C4-2B (cell line): ENCODE results near the gene HCN1.

Experiments
- H3K27ac ChIP-seq: fragments of 450-650 bp; 2 replicates; pipeline ENCODE4 v1.5.1; 2017
- CTCF ChIP-seq: fragments of 450-650 bp; conservative IDR thresholded peaks from 2 replicates; pipeline ENCODE4 v1.5.1; 2017; ENCODE audit warnings: mild to moderate bottlenecking
- ZFX ChIP-seq: fragments of 450-650 bp; IDR thresholded peaks from 2 replicates; pipeline ENCODE4 v1.6.1; 2017

The HCN1 gene

GRCh38 chr5:45437752-45438151 lies 258.4 kb downstream of the HCN1 start:
- H3K27ac ChIP-seq, result no peak overlapping the region
- TF ChIP-seq CTCF, result no peak
- TF ChIP-seq ZFX, result no peak

- H3K27ac ChIP-seq, result no peak overlapping the region
- TF ChIP-seq ZFX (no peak), CTCF (no peak)
These were observed 278.7 kb downstream of the HCN1 start for GRCh38 chr5:45417285-45417998.

- no peak overlapping the region for H3K27ac ChIP-seq
- TF ChIP-seq ZFX (no peak), CTCF (no peak)
These were observed 281.3 kb downstream of the HCN1 start for GRCh38 chr5:45414620-45415573.

GRCh38 chr5:45411971-45412612 lies 284.1 kb downstream of the HCN1 start:
- no peak for TF ChIP-seq CTCF
- TF ChIP-seq ZFX, result no peak
- H3K27ac ChIP-seq, result no peak overlapping the region

- no peak for TF ChIP-seq CTCF
- TF ChIP-seq ZFX, result no peak
- no peak overlapping the region for H3K27ac ChIP-seq
These were observed 285.7 kb downstream of the HCN1 start for GRCh38 chr5:45410304-45410995.

- no peak overlapping the region for H3K27ac ChIP-seq
- TF ChIP-seq ZFX (no peak), CTCF (no peak)
These were observed 288.1 kb downstream of the HCN1 start for GRCh38 chr5:45408067-45408466.
